AG09309 (cell line): Measurements from ENCODE around the gene MICAL3.

Source experiments
- DNase-seq: peaks from one replicate; pipeline ENCODE4 v3.0.0-alpha.2; 2010; ENCODE audit warnings: low read depth
- H3K4me3 ChIP-seq: 2 replicates; pipeline ENCODE4 v1.5.1; 2011; ENCODE audit warnings: mild to moderate bottlenecking, low read depth, low read length, moderate library complexity; ENCODE audit not compliant: control insufficient read depth
- CTCF ChIP-seq: IDR thresholded peaks from 2 replicates; pipeline ENCODE4 v1.5.1; 2011; ENCODE audit warnings: mild to moderate bottlenecking, low read depth, low read length, inconsistent platforms; ENCODE audit not compliant: insufficient read depth, control insufficient read depth; ENCODE audit errors: missing control alignments

Gene MICAL3

GRCh38 chr22:17818180-17818579, 206.2 kb downstream of the MICAL3 start:
- no peak for TF ChIP-seq CTCF
- no peak overlapping the region for H3K4me3 ChIP-seq
- no peak for DNase-seq

- DNase-seq, result no peak
- no peak overlapping the region for H3K4me3 ChIP-seq
- TF ChIP-seq CTCF, result no peak
Measured at GRCh38 chr22:17817511-17818065, 206.8 kb downstream of the MICAL3 start.

GRCh38 chr22:17817079-17817478, 207.3 kb downstream of the MICAL3 start:
- no peak for DNase-seq
- TF ChIP-seq CTCF, result no peak
- H3K4me3 ChIP-seq, result no peak overlapping the region

- DNase-seq, result no peak
- TF ChIP-seq CTCF, result no peak
Measured at GRCh38 chr22:17816649-17817048, 207.7 kb downstream of the MICAL3 start.

GRCh38 chr22:17815703-17816254, 208.6 kb downstream of the MICAL3 start:
- no peak for DNase-seq
- no peak for TF ChIP-seq CTCF
- H3K4me3 ChIP-seq, result no peak overlapping the region

More at GRCh38 chr22:17816649-17817048, 207.7 kb downstream of the MICAL3 start:
- H3K4me3 ChIP-seq, result no peak overlapping the region

- no peak for TF ChIP-seq CTCF
- DNase-seq, result no peak
- no peak overlapping the region for H3K4me3 ChIP-seq
Measured at GRCh38 chr22:17814830-17815229, 209.5 kb downstream of the MICAL3 start.

- DNase-seq, result no peak
- H3K4me3 ChIP-seq, result no peak overlapping the region
- no peak for TF ChIP-seq CTCF
Measured at GRCh38 chr22:17814084-17814483, 210.3 kb downstream of the MICAL3 start.
